GM18502 (cell line): ENCODE results near the gene GDF15.

ENCODE experiments used
- ATAC-seq: cut with Tn5 transposase; IDR thresholded peaks from one replicate; pipeline ENCODE4 v1.9.1; 2021; ENCODE audit warnings: mild to moderate bottlenecking; ENCODE audit not compliant: unreplicated experiment, poor library complexity

GDF15 gene

DNA sequence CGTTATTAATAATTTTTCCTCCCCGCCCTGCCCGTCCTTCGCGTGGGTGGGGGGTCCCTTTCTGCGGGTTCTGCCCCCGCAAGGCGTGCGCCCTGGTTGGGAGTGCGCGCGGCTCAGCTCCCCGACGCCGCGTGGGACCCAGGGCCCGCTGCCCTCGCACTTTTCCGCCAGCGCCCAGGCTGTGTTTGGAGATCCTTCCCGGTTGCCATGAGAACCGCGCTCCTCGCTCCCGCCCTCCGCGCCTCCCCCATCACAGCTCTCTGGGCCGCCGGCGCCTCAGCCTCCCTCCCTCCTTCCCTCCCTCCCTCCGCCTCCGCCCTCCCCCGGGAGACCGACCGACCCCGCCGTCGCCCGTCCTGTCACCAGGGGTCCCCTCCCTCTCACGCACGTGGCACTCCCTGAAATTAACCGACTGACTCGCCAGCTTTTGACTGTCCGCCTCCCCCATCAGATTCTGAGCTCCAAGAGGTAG is 30.9 kb downstream of the GDF15 start:
- ATAC-seq, result no peak

DNA sequence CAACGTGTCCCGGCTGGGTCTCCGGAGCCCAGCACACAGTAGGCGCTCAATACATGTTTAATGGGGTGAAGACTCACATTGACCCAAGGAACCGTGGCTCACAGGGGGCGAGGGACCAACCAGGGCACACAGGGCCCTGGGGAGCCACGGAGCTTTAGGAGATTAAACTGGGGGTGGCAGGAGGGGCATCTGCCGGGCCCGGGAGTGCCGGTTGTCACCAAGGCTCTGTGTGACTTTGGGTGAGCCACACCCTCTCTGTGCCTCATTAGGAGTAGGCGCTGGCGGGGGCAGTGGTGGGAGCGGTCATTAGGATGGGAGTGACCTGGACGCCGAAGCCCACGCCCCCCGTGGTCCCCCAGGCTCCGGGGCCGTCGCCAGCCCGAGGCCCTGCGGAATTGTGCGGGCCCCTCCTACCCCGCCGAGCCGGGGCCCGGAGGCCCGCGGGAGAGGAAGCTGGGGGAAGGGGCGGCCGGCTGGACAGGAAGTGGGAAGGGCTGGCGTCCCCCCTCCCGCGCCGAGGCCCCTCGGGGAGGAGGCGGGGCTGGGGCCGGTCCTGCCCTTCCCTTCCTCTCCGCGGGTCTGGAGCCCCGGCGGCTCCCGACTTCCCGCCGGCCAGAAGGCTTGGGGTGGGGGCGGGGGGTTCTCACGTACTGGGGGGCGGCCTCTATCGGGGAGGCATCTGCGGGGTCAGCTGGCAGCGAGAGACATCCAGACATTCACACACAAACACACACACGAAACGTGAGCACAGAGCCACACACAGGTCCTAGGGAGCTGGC is 31.5 kb downstream of the GDF15 start:
- ATAC-seq, result no peak

GRCh38 chr19:18418029-18418482 is 32.1 kb downstream of the GDF15 start:
- ATAC-seq, result no peak

GRCh38 chr19:18418483-18419194 is 32.7 kb downstream of the GDF15 start:
- ATAC-seq, result no peak

- ATAC-seq, result peak; percentile 44
Observed at GRCh38 chr19:18419195-18419698, 33.3 kb downstream of the GDF15 start, which contains the start of gene SSBP4. TSS of gene SSBP4 (plus strand) at chr19:18419398. CDS start at chr19:18419649, 251 bp downstream.

DNA sequence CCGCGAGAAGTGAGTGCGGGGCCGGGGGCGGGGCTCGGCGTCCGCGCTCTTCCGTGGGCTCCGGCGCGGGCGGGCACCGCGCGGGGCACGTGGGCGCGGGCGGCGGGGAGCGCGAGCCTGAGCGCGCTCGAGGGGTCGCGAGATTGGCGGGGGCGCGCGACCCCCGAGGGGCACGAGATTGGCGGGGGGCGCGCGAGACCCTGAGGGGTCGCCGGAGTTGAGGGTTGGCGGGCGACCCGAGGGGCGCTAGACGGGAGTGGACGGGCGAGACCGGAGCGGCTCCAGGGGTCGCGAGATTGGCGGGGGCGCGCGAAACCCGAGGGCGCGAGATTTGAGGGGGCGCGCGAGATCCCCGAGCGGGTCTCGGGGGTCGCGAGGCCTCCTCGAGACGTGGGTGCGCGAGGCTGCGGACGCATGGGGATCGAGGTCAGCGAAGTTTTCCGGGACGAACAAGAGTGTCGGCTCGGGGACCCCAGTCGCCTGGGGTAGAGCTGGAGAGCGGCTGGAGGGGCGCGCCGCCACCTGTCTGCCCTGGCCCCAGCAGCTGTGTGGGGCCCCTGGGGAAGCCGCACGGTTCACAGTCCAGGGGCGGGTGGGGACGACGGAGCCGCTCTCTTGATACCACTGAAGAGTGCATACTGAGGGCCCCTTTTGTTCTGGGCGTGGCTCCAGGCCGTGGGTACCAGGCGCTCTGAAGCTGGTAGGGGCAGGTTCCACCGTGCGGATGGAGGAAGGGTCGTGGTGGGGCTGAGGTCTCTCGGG is 33.9 kb downstream of the GDF15 start:
- ATAC-seq, result no peak

DNA sequence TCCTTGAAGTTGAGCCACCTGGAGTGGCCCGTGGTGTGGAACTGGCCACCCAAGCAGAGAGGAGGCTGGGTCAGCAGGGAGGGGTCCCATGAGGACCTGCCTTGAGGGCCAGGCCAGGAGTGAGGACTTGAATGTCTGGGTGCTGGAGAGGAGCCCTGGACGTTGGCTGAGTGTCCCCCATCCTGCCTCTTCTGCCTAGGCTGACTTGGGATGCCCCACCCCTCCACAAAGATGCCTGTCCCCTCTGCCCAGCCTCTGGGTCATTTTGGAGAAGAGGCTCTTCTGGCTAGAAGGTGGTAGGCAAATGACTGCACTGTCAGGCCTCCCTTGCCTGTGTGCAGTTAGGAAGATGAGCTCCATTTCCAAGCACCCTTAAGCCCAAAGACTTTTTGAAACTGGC is 35.0 kb downstream of the GDF15 start:
- ATAC-seq, result no peak

- ATAC-seq, result no peak
Observed at GRCh38 chr19:18421371-18421959, 35.5 kb downstream of the GDF15 start.

DNA sequence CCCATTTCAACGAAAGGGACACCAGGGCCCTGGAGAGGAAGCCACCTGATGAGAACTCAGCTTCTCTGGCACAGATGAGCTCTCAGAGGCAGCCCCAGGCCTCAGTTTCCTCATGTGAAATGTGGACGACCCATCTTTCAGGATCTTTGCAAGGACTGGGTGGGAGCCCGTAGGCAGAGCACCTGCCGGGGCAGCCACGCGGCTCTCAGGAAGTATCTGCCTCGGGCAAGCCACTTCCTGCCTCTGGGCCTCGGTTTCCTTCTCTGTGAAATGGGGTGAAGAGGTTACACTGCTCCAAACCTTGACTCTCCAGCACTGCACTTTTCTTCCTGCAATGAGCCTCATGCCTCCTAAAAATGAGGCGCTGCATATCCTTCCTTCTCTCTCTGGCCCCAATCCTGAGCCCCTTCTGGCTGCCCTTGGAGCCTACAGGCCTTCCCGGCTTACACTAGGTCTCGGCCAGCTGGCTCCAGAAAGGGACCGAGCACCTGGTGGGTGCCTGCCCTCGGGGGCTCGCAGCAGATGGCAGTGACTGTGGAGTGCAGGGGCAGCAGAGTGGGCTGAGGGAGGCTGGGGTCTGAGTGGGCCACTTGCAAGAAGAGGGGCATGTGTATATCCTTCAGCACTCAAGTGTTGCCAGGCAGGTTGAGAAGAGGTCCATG is 36.7 kb downstream of the GDF15 start:
- ATAC-seq, result no peak

- no peak for ATAC-seq
Observed at GRCh38 chr19:18423258-18424020, 37.5 kb downstream of the GDF15 start.

GRCh38 chr19:18424122-18424889 is 38.3 kb downstream of the GDF15 start:
- no peak for ATAC-seq

GRCh38 chr19:18424890-18425514 is 39.0 kb downstream of the GDF15 start:
- ATAC-seq, result no peak

DNA sequence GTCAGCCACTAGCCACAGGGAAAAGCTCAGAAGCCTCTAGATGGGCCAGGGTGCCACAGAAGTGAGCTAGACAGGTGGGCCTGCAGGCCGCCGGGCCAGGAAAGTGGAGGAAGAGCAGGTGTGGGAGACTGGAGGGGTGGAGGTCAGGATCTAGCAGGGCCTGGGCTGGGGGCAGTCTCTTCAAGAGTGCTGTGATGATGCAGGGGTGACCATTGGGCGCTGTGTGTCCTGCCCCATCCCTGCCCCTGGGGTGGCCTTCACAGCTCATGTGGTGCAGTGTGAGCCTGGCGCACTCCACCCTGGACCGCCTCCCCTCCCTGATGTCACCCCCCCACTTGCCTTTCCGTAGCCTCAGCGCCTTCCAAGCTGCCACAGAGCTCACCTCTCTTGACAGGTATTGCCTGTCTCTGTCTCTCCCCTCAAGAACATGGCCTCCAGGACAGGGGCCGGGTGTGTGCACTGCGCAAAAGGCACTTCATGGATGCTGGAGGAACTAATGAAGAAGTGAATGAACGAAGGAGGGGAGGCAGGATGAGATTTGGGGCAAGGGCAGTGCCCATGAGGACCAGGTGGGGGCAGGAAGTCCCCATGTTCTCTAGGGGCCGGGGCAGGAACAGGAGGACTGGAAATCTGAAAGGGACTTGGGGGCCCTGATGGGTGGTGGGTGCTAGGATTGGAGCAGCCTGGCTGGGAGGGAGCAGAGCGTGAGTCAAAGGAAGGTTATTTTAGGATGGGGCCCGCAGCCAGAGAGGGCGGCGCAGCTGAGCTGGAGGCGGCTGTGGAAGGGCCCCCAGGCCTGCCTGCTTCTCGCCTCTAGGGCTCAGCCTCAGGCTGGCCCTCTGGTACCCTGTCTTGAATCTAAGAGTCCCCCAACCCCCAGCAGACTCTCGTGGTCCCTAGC is 39.8 kb downstream of the GDF15 start:
- ATAC-seq, result no peak

GRCh38 chr19:18426416-18426767 is 40.4 kb downstream of the GDF15 start:
- no peak for ATAC-seq

- no peak for ATAC-seq
Observed at GRCh38 chr19:18427080-18427742, 41.3 kb downstream of the GDF15 start.

DNA sequence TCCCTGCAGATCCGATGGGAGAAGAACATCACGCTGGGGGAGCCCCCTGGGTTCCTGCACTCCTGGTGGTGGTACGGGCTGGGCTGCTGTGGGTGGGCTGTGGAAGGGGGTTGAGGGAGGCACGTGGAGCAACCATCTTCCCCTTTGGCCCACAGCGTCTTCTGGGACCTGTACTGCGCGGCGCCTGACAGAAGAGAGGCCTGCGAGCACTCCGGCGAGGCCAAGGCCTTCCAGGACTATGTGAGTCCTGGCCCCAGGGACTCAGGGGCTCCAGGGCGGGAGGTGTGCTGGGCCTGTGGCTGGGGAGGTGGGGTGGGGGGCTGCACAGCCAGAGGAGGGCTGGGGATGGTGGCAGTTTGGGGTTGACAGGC is 41.8 kb downstream of the GDF15 start:
- ATAC-seq, result no peak
